HG02759 (cell line): ENCODE results near the gene CHIA.

Experiments used
- ATAC-seq: cut with Tn5 transposase; IDR thresholded peaks from one replicate; pipeline ENCODE4 v1.9.1; 2021; ENCODE audit warnings: mild to moderate bottlenecking, moderate library complexity; ENCODE audit not compliant: unreplicated experiment

CHIA gene

DNA sequence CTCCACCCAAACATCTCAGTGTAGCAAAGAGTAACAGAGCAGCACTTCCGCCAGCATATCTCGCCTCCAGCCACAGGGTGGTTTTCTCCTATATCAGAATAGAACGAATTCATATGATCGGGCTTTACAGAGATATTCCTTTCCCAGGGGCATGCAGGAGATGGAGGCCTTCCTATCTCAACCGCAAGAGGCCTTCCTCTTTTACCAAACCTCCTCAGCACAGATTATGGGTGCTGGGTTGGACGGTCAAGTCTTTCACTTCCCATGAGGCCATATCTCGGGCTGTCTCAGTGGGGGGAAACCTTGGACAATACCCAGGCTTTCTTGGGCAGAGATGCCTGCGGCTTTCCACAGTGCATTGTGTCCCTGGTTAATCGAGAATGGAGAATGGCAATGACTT, 71.1 kb downstream of the CHIA start:
- no peak for ATAC-seq

DNA sequence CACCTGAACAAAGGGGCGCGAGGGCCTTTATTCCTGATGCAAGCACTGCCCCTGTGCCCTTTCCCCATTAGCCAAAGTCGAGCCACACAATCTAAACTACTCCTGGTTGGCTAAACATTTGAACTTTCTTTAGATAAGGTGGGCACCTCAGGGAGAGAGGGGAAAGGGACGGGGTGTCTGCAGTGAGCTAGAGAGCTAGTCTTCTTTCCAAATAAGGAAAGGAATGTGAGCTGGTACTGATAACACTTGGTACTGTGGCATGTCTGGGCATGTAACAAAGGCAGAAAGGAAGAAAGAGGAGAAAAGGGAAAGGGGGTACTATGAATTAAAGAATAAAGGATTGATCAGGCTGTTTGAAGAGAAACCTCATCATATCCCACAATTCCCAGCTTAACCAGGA, 74.0 kb downstream of the CHIA start:
- no peak for ATAC-seq

DNA sequence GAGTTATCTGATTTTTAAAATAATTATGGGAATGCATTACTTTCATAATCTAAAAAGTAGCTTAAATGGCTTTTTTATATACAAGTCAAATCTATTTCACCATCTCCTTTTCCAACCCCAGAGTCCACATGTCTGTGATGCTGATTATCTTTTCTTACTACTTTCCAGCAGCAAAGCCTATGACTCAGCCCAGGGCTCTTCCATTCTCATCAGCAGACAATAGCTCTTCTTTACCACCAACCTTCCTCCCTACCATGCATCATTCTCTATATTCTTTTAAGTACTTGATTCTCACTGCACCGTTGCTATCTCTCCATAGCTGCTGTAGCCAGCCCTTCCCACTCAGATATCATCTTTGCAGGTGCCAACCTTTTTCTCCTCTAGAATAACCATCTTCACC, 75.6 kb downstream of the CHIA start:
- no peak for ATAC-seq

DNA sequence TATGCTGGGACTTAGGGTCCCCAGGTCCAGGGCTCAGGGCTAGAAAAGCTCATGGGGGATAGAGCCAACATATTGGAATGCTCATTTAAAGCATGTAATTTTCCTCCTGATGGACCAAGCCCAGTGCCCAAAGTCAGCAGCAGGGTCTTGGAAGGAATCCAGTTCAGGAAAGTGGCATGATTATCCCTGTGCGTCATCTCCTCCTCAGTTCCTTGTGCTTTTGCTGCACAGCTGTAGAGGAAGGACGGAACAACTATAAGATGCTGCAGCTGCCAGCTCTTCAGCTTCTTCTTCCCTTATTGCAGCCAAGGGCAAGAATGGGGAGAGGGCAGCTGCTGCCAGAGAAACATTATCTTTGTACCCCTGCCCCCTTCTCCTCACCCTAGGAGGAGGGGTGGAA, 78.5 kb downstream of the CHIA start:
- ATAC-seq, result no peak

DNA sequence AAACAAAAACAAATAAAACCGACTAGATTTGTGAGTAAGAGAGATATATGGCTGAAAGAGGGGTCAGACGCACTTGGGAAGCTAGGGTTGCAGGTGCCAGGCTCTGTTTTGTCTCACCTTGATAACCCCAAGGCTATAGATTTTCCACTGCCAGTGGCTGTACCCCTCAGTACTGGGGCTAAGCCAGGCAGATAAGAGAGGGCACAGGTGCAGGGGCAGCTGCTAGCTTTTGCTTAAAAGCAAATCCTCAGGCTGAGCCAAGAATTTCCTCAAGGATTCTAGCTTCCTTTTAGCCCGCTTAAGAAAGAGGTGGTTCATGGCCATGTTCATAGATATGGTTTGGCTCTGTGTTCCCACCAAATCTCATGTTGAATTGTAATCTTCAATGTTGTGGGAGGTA, 79.0 kb downstream of the CHIA start:
- ATAC-seq, result no peak
